Measurements from ENCODE around the gene FAM222B.
A peak's percentile ranks its signal among the peaks of the same experiment; 100 is the strongest.

FAM222B gene

GRCh38 chr17:28842282-28843012, at the start of gene FAM222B:
FAM222B (minus strand) TSS chr17:28842790; CDS start chr17:28766667, 76,123 bp downstream.
- Mint-ChIP-seq H3K36me3 (peaks cover 14% of the 10 kb centered on the region), H3K9me3 (no peaks in the 10 kb centered on the region), H3K4me1 (peaks cover 16% of the 10 kb centered on the region), H3K4me3 (peak within 1 kb of the TSS; percentile 95), H3K27ac (peak within 1 kb of the TSS; percentile 97)
- DNase-seq (ENCODE audit: low spot score in 2 of 2), result peak; percentile 82 to 93
- peak; percentile 99 for ATAC-seq

GRCh38 chr17:28892024-28892423, 49.4 kb upstream of the FAM222B start:
- Mint-ChIP-seq H3K4me3 (peak overlapping the region; percentile 38), H3K4me1 (peaks cover 56% of the 10 kb centered on the region), H3K36me3 (peaks cover 52% of the 10 kb centered on the region), H3K27ac (peak overlapping the region; percentile 100), H3K9me3 (no peaks in the 10 kb centered on the region)
- DNase-seq (ENCODE audit: low spot score in 2 of 2) (no peak), ATAC-seq (no peak)

GRCh38 chr17:28891201-28891600, 48.6 kb upstream of the FAM222B start:
- Mint-ChIP-seq H3K4me1 (peaks cover 48% of the 10 kb centered on the region), H3K36me3 (peaks cover 56% of the 10 kb centered on the region), H3K27ac (peak overlapping the region; percentile 100), H3K9me3 (no peaks in the 10 kb centered on the region), H3K4me3 (peak overlapping the region; percentile 38)
- DNase-seq (ENCODE audit: low spot score in 2 of 2), result no peak
- ATAC-seq, result no peak

- Mint-ChIP-seq H3K36me3 (peaks cover 58% of the 10 kb centered on the region), H3K4me1 (peaks cover 39% of the 10 kb centered on the region), H3K9me3 (no peaks in the 10 kb centered on the region), H3K4me3 (no peak overlapping the region), H3K27ac (peak overlapping the region; percentile 100)
- no peak for DNase-seq (ENCODE audit: low spot score in 2 of 2)
- no peak for ATAC-seq
These were observed 47.4 kb upstream of the FAM222B start for GRCh38 chr17:28889996-28890395.

GRCh38 chr17:28888832-28889231, 46.2 kb upstream of the FAM222B start:
- peaks cover 56% of the 10 kb centered on the region for H3K36me3 Mint-ChIP-seq

GRCh38 chr17:28887871-28888471, 45.4 kb upstream of the FAM222B start:
- Mint-ChIP-seq H3K4me1 (peaks cover 26% of the 10 kb centered on the region), H3K27ac (peak overlapping the region; percentile 61), H3K9me3 (no peaks in the 10 kb centered on the region), H3K36me3 (peaks cover 53% of the 10 kb centered on the region), H3K4me3 (no peak overlapping the region)
- ATAC-seq, result no peak
- no peak for DNase-seq (ENCODE audit: low spot score in 2 of 2)

More at GRCh38 chr17:28888832-28889231, 46.2 kb upstream of the FAM222B start:
- DNase-seq (ENCODE audit: low spot score in 2 of 2) (no peak), ATAC-seq (no peak)
- peaks cover 35% of the 10 kb centered on the region for H3K4me1 Mint-ChIP-seq
- H3K9me3 Mint-ChIP-seq, result no peaks in the 10 kb centered on the region
- no peak overlapping the region for H3K4me3 Mint-ChIP-seq
- H3K27ac Mint-ChIP-seq, result peak overlapping the region; percentile 61

GRCh38 chr17:28885951-28886350, 43.4 kb upstream of the FAM222B start:
- Mint-ChIP-seq H3K4me1 (peaks cover 10% of the 10 kb centered on the region), H3K27ac (peak overlapping the region; percentile 52), H3K9me3 (no peaks in the 10 kb centered on the region), H3K36me3 (peaks cover 53% of the 10 kb centered on the region), H3K4me3 (no peak overlapping the region)
- ATAC-seq (no peak), DNase-seq (ENCODE audit: low spot score in 2 of 2) (no peak)

GRCh38 chr17:28885363-28885762, 42.8 kb upstream of the FAM222B start:
- no peak overlapping the region for H3K4me3 Mint-ChIP-seq
- ATAC-seq (no peak), DNase-seq (ENCODE audit: low spot score in 2 of 2) (no peak)
- H3K9me3 Mint-ChIP-seq, result no peaks in the 10 kb centered on the region
- H3K36me3 Mint-ChIP-seq, result peaks cover 55% of the 10 kb centered on the region
- peak overlapping the region; percentile 52 for H3K27ac Mint-ChIP-seq
- H3K4me1 Mint-ChIP-seq, result peaks cover 6% of the 10 kb centered on the region

GRCh38 chr17:28883967-28884702, 41.5 kb upstream of the FAM222B start:
- no peak overlapping the region for H3K4me3 Mint-ChIP-seq
- H3K9me3 Mint-ChIP-seq, result no peaks in the 10 kb centered on the region
- no peaks in the 10 kb centered on the region for H3K4me1 Mint-ChIP-seq
- no peak for ATAC-seq
- H3K27ac Mint-ChIP-seq, result no peak overlapping the region
- H3K36me3 Mint-ChIP-seq, result peaks cover 67% of the 10 kb centered on the region
- no peak for DNase-seq (ENCODE audit: low spot score in 2 of 2)

GRCh38 chr17:28882154-28882895, 39.7 kb upstream of the FAM222B start:
- Mint-ChIP-seq H3K4me1 (peaks cover 10% of the 10 kb centered on the region), H3K4me3 (no peak overlapping the region), H3K27ac (no peak overlapping the region), H3K9me3 (no peaks in the 10 kb centered on the region), H3K36me3 (peaks cover 67% of the 10 kb centered on the region)
- DNase-seq (ENCODE audit: low spot score in 2 of 2) (no peak), ATAC-seq (no peak)

GRCh38 chr17:28881533-28882056, 39.0 kb upstream of the FAM222B start:
- H3K4me1 Mint-ChIP-seq, result peaks cover 17% of the 10 kb centered on the region
- H3K4me3 Mint-ChIP-seq, result no peak overlapping the region
- H3K9me3 Mint-ChIP-seq, result no peaks in the 10 kb centered on the region
- peaks cover 61% of the 10 kb centered on the region for H3K36me3 Mint-ChIP-seq
- ATAC-seq, result no peak
- no peak for DNase-seq (ENCODE audit: low spot score in 2 of 2)
- no peak overlapping the region for H3K27ac Mint-ChIP-seq

GRCh38 chr17:28880572-28880945, 38.0 kb upstream of the FAM222B start:
- H3K9me3 Mint-ChIP-seq, result no peaks in the 10 kb centered on the region
- no peak for ATAC-seq

GRCh38 chr17:28879886-28880571, 37.4 kb upstream of the FAM222B start:
- Mint-ChIP-seq H3K27ac (peak overlapping the region; percentile 16), H3K4me1 (peaks cover 32% of the 10 kb centered on the region), H3K36me3 (peaks cover 51% of the 10 kb centered on the region), H3K9me3 (no peaks in the 10 kb centered on the region), H3K4me3 (no peak overlapping the region)
- no peak for ATAC-seq
- no peak for DNase-seq (ENCODE audit: low spot score in 2 of 2)

More at GRCh38 chr17:28880572-28880945, 38.0 kb upstream of the FAM222B start:
- H3K36me3 Mint-ChIP-seq, result peaks cover 56% of the 10 kb centered on the region
- no peak for DNase-seq (ENCODE audit: low spot score in 2 of 2)
- peaks cover 28% of the 10 kb centered on the region for H3K4me1 Mint-ChIP-seq
- H3K27ac Mint-ChIP-seq, result peak overlapping the region; percentile 16
- no peak overlapping the region for H3K4me3 Mint-ChIP-seq

GRCh38 chr17:28878981-28879380, 36.4 kb upstream of the FAM222B start:
- ATAC-seq (no peak), DNase-seq (ENCODE audit: low spot score in 2 of 2) (no peak)
- Mint-ChIP-seq H3K4me3 (no peak overlapping the region), H3K27ac (no peak overlapping the region), H3K36me3 (peaks cover 47% of the 10 kb centered on the region), H3K4me1 (peaks cover 32% of the 10 kb centered on the region), H3K9me3 (no peaks in the 10 kb centered on the region)

Measured in stimulated activated effector memory CD8-positive, alpha-beta T cell treated with anti-CD3 and anti-CD28 coated beads, Interleukin-12 subunit alpha, Interleukin-12 subunit beta, amount 100 ng/mL, for 72 hours (primary cell).